Endothelial cell of umbilical vein (primary cell): ENCODE measurements around the gene POP5. TPM values are rescaled to one million over a fixed set of nuclear protein-coding genes. Genes with fewer than 3 reads are reported as not detected.
"Not testable (repeated sequence)": the region's sequence is repeated elsewhere in the genome, so short reads cannot be mapped to it uniquely, and the experiment has no call there.

Source experiments
- BruUV-seq: library from RNA; stranded (reverse); fragments of 400-500 nt; replicated peaks from 2 replicates; lab custom pipeline; 2021; lab: Mats Ljungman, UMichigan
- CTCF ChIA-PET: fragments of 300-600, 350-600 bp; sonication (Branson Sonifier 250); formaldehyde crosslinking; loops from one replicate; lab custom pipeline; 2021; ENCODE audit warnings: antibody characterized with exemption, inconsistent platforms; lab: Charles Lee
- POLR2A ChIA-PET: fragments of 300-600, 350-600 bp; sonication (Branson Sonifier 250); formaldehyde crosslinking; loops from one replicate; lab custom pipeline; 2021; ENCODE audit warnings: antibody characterized with exemption, inconsistent platforms; lab: Charles Lee
- DNase-seq: peaks from one replicate; pipeline ENCODE4 v3.0.0-alpha.2; 2011; ENCODE audit warnings: low read depth, low spot score
- FAIRE-seq: peaks from 2 replicates; lab custom pipeline; 2011; peaks lifted over from hg19 to GRCh38; lab: Jason Lieb, UNC
- H2AFZ ChIP-seq: 2 replicates; pipeline ENCODE4 v1.6.0; 2012; ENCODE audit warnings: low read depth, low read length, control low read depth, inconsistent platforms
- H3K27ac ChIP-seq: 2 replicates; pipeline ENCODE4 v1.5.1; 2011; ENCODE audit warnings: low read depth, mild to moderate bottlenecking, control low read depth, low read length, moderate library complexity; ENCODE audit not compliant: insufficient read depth
- H3K27me3 ChIP-seq, 2 experiments: 2 replicates each; pipeline versions ENCODE4 v1.6.0 to v1.6.1; 2011; ENCODE audit warnings: low read length in 2 of 2, mixed read lengths in 1 of 2; ENCODE audit not compliant: control insufficient read depth in 2 of 2, insufficient read depth in 2 of 2
- H3K36me3 ChIP-seq, 2 experiments: 2 replicates in 1 of 2; 3 replicates in 1 of 2; pipeline ENCODE4 v1.5.1; 2011; ENCODE audit warnings: low read length in 2 of 2, mild to moderate bottlenecking in 1 of 2, moderate library complexity in 1 of 2; ENCODE audit not compliant: control insufficient read depth in 2 of 2, insufficient read depth in 2 of 2; ENCODE audit errors: extremely low read depth in 1 of 2
- H3K4me1 ChIP-seq: 3 replicates; pipeline ENCODE4 v1.5.1; 2011; ENCODE audit warnings: mild to moderate bottlenecking, low read length; ENCODE audit not compliant: control insufficient read depth, insufficient read depth; ENCODE audit errors: extremely low read depth
- H3K4me2 ChIP-seq: 2 replicates; pipeline ENCODE4 v1.6.1; 2011; ENCODE audit warnings: low read length, control low read depth, mixed read lengths; ENCODE audit not compliant: insufficient read depth
- H3K4me3 ChIP-seq, 3 experiments: fragments of 200-600 bp in 1 of 3; sonication (generic), shearing (Covaris generic) in 1 of 3; replicated peaks in 1 of 3; 2 replicates each; pipeline ENCODE4 v1.5.1; 2011 to 2016; ENCODE audit warnings: control low read depth in 3 of 3, low read length in 3 of 3, mild to moderate bottlenecking in 2 of 3, inconsistent platforms in 1 of 3, low read depth in 1 of 3, moderate library complexity in 1 of 3; ENCODE audit not compliant: insufficient read depth in 1 of 3
- H3K79me2 ChIP-seq: 2 replicates; pipeline ENCODE4 v1.6.0; 2012; ENCODE audit warnings: low read length, inconsistent platforms; ENCODE audit not compliant: control insufficient read depth, insufficient read depth
- H3K9ac ChIP-seq: replicated peaks from 2 replicates; pipeline ENCODE3; 2011; ENCODE audit warnings: low read length, control low read depth; ENCODE audit not compliant: insufficient read depth; ENCODE audit errors: extremely low read depth
- H3K9me1 ChIP-seq: replicated peaks from 3 replicates; pipeline ENCODE4 v1.6.0; 2011; ENCODE audit warnings: mild to moderate bottlenecking, low read length; ENCODE audit not compliant: control insufficient read depth, insufficient read depth; ENCODE audit errors: extremely low read depth
- H3K9me3 ChIP-seq: replicated peaks from 2 replicates; pipeline ENCODE4 v1.5.1; 2012; ENCODE audit warnings: low read length, inconsistent platforms; ENCODE audit not compliant: control insufficient read depth, insufficient read depth
- H4K20me1 ChIP-seq: replicated peaks from 2 replicates; pipeline ENCODE3; 2011; ENCODE audit warnings: mild to moderate bottlenecking, low read length; ENCODE audit not compliant: control insufficient read depth, insufficient read depth; ENCODE audit errors: extremely low read depth
- CTCF ChIP-seq, 2 donors: IDR thresholded peaks; 1 replicate in 1 of 2; 2 replicates in 1 of 2; pipeline ENCODE4 v1.5.1; 2011; ENCODE audit warnings: low read length in 2 of 2, mild to moderate bottlenecking in 2 of 2, moderate library complexity in 2 of 2, control low read depth in 1 of 2, inconsistent platforms in 1 of 2, low read depth in 1 of 2; ENCODE audit not compliant: insufficient read depth in 1 of 2; ENCODE audit errors: extremely low read depth in 1 of 2
- EZH2 ChIP-seq: IDR thresholded peaks from 2 replicates; pipeline ENCODE4 v1.6.1; 2012; ENCODE audit warnings: borderline replicate concordance, low read depth, mild to moderate bottlenecking, moderate library complexity, low read length, inconsistent platforms; ENCODE audit not compliant: severe bottlenecking
- FOS ChIP-seq: IDR thresholded peaks from 2 replicates; pipeline ENCODE4 v1.6.1; 2011; ENCODE audit warnings: mild to moderate bottlenecking, low read length, moderate library complexity, borderline replicate concordance; ENCODE audit not compliant: insufficient read depth
- GATA2 ChIP-seq: IDR thresholded peaks from 2 replicates; pipeline ENCODE4 v1.7.0; 2011; ENCODE audit warnings: low read depth, mild to moderate bottlenecking, moderate library complexity, mixed read lengths, low read length; ENCODE audit not compliant: insufficient read length, insufficient read depth
- MAX ChIP-seq: IDR thresholded peaks from 2 replicates; pipeline ENCODE4 v1.6.1; 2011; ENCODE audit not compliant: insufficient read depth, insufficient read length
- MYC ChIP-seq: IDR thresholded peaks from one replicate; pipeline ENCODE4 v1.6.1; 2011; ENCODE audit warnings: mild to moderate bottlenecking, low read depth, low read length
- POLR2A ChIP-seq: IDR thresholded peaks from 2 replicates; pipeline ENCODE4 v1.6.1; 2012; ENCODE audit warnings: low read depth, mild to moderate bottlenecking, control low read depth, low read length
- POLR2AphosphoS5 ChIP-seq: IDR thresholded peaks from 2 replicates; pipeline ENCODE4 v1.6.1; 2012; ENCODE audit warnings: low read depth, mild to moderate bottlenecking, control low read depth, low read length, moderate library complexity; ENCODE audit not compliant: insufficient read depth
- dilution Hi-C: fragments of 300-500 bp; cut with MboI; formaldehyde crosslinking; loops from one replicate; pipeline ENCODE4 v1.15.0; 2019; ENCODE audit warnings: low sequenced_read_pairs; ENCODE audit not compliant: extremely low pct_ligation_motif_present
- intact Hi-C: fragments of 100-400 bp; cut with micrococcal nuclease; formaldehyde crosslinking; loops from one replicate; pipeline ENCODE4 v1.10.0; 2022
- polyA plus RNA-seq, 4 experiments: library from polyadenylated mRNA; depleted of rRNA in 3 of 4; stranded (reverse) in 3 of 4; unstranded in 1 of 4; fragments of >200 nt; gene quantifications; 2 replicates each; pipeline versions ENCODE4 v1.2.1 to v1.2.3, GENCODE V29; 2011 to 2012; ENCODE audit warnings: missing spikeins in 1 of 4
- total RNA-seq: library from RNA; stranded (reverse); gene quantifications from 2 replicates; pipeline ENCODE4 v1.2.3, GENCODE V29; 2021

The POP5 gene
- total and polyA plus RNA-seq, 2 donors (not counting 3 experiments of a cell fraction or from before 2014, with no cell fraction given), result 25.7 to 60.2 TPM

- DNase-seq, H2AFZ ChIP-seq, H3K4me3 ChIP-seq, H4K20me1 ChIP-seq, H3K9me3 ChIP-seq, POLR2A ChIA-PET, H3K4me2 ChIP-seq, FAIRE-seq, H3K9ac ChIP-seq, intact Hi-C loops, H3K36me3 ChIP-seq, H3K4me1 ChIP-seq, dilution Hi-C loops, H3K79me2 ChIP-seq, BruUV-seq, H3K27ac ChIP-seq, CTCF ChIA-PET, H3K9me1 ChIP-seq: not testable (repeated sequence)
- peaks cover 5 to 13% of the 10 kb centered on the region in 2 experiments for H3K27me3 ChIP-seq
Observed at GRCh38 chr12:120617193-120617592, 36.0 kb upstream of the POP5 start.

GRCh38 chr12:120614848-120615247, 33.6 kb upstream of the POP5 start:
- CTCF ChIA-PET, result no interaction called here
- dilution Hi-C loops (no loop called here), intact Hi-C loops (no loop called here)

GRCh38 chr12:120611534-120611933, 30.3 kb upstream of the POP5 start:
- FAIRE-seq, H3K9me1 ChIP-seq, H3K4me1 ChIP-seq, H4K20me1 ChIP-seq, intact Hi-C loops, BruUV-seq, H3K36me3 ChIP-seq, H3K4me3 ChIP-seq, H2AFZ ChIP-seq, H3K79me2 ChIP-seq, DNase-seq, dilution Hi-C loops, H3K4me2 ChIP-seq, H3K9me3 ChIP-seq, POLR2A ChIA-PET, H3K9ac ChIP-seq, H3K27ac ChIP-seq, CTCF ChIA-PET: not testable (repeated sequence)
- H3K27me3 ChIP-seq, result peaks cover 5 to 11% of the 10 kb centered on the region in 2 experiments

More at GRCh38 chr12:120614848-120615247, 33.6 kb upstream of the POP5 start:
- no TSS peak for BruUV-seq
- Histone ChIP-seq H2AFZ (no peak overlapping the region), H3K79me2 (no peaks in the 10 kb centered on the region), H3K4me2 (no peak overlapping the region), H3K27me3 (peaks cover 5 to 16% of the 10 kb centered on the region in 2 experiments), H3K4me1 (no peaks in the 10 kb centered on the region), H3K4me3 (no peak overlapping the region), H3K27ac (no peak overlapping the region), H3K9ac (no peak overlapping the region), H3K9me1 (no peaks in the 10 kb centered on the region), H4K20me1 (no peaks in the 10 kb centered on the region), H3K36me3 (no peaks in the 10 kb centered on the region), H3K9me3 (no peaks in the 10 kb centered on the region)
- POLR2A ChIA-PET, result no interaction called here
- FAIRE-seq (no peak), DNase-seq (no peak)
- no peak for TF ChIP-seq POLR2A
- TF ChIP-seq CTCF (IDR thresholded peaks at IDR 0.05; ENCODE audit: extremely low read depth in 1 of 2, insufficient read depth in 1 of 2, low read depth in 1 of 2, low read length in 2 of 2), result no peak
- no peak for TF ChIP-seq EZH2
- no peak for TF ChIP-seq MAX
- no peak for TF ChIP-seq MYC
- no peak for TF ChIP-seq GATA2
- no peak for TF ChIP-seq FOS
- no peak for TF ChIP-seq POLR2AphosphoS5
